SK-N-SH treated with all-trans-retinoic acid at 6 μM for 48 hours (cell line): ENCODE results near the gene DIAPH3.

ENCODE experiments used
- ATAC-seq: fragments of 200-7000 bp; cut with Tn5 transposase; 3 replicates; pipeline ENCODE4 v1.9.1; 2020; ENCODE audit warnings: mild to moderate bottlenecking, moderate library complexity
- ARNTL ChIP-seq: fragments of 450-650 bp; formaldehyde crosslinking; IDR thresholded peaks from 2 replicates; pipeline ENCODE4 v1.5.0; 2020; ENCODE audit warnings: low read depth, mild to moderate bottlenecking, moderate library complexity, borderline replicate concordance
- BACH2 ChIP-seq: fragments of 250-450 bp; sonication (Bioruptor Pico); IDR thresholded peaks from 2 replicates; pipeline ENCODE4 v1.9.0; 2021; ENCODE audit warnings: mild to moderate bottlenecking, borderline replicate concordance
- ESRRG ChIP-seq: fragments of 250-450 bp; sonication (Bioruptor Pico); IDR thresholded peaks from 2 replicates; pipeline ENCODE4 v1.6.1; 2021; ENCODE audit warnings: mild to moderate bottlenecking
- GLIS3 ChIP-seq: fragments of 250-450 bp; sonication (Bioruptor Pico); IDR thresholded peaks from 2 replicates; pipeline ENCODE4 v1.5.0; 2020; ENCODE audit warnings: mild to moderate bottlenecking, moderate library complexity
- ISL1 ChIP-seq: fragments of 250-450 bp; sonication (Bioruptor Pico); IDR thresholded peaks from 2 replicates; pipeline ENCODE4 v2.1.2; 2022; ENCODE audit warnings: mild to moderate bottlenecking, moderate library complexity
- OSR1 ChIP-seq: fragments of 250-450 bp; sonication (Bioruptor Pico); IDR thresholded peaks from 2 replicates; pipeline ENCODE4 v1.8.0; 2022; ENCODE audit warnings: moderate library complexity, mild to moderate bottlenecking, inconsistent platforms
- RARB ChIP-seq: fragments of 250-450 bp; sonication (Bioruptor Pico); IDR thresholded peaks from 2 replicates; pipeline ENCODE4 v1.8.0; 2021; ENCODE audit warnings: mild to moderate bottlenecking, moderate library complexity
- SNAI2 ChIP-seq: fragments of 250-450 bp; sonication (Bioruptor Pico); IDR thresholded peaks from 2 replicates; pipeline ENCODE4 v1.5.0; 2020; ENCODE audit warnings: mild to moderate bottlenecking, moderate library complexity
- TCF4 ChIP-seq: fragments of 250-450 bp; sonication (Bioruptor Pico); IDR thresholded peaks from 2 replicates; pipeline ENCODE4 v1.8.0; 2021; ENCODE audit warnings: mild to moderate bottlenecking, moderate library complexity, borderline replicate concordance
- TOX ChIP-seq: fragments of 250-450 bp; sonication (Bioruptor Pico); IDR thresholded peaks from 2 replicates; pipeline ENCODE4 v1.8.0; 2021; ENCODE audit warnings: mild to moderate bottlenecking, moderate library complexity, borderline replicate concordance
- ZFP3 ChIP-seq: fragments of 250-450 bp; sonication (Bioruptor Pico); IDR thresholded peaks from 2 replicates; pipeline ENCODE4 v1.5.0; 2020; ENCODE audit warnings: mild to moderate bottlenecking, moderate library complexity
- ZFP30 ChIP-seq: fragments of 450-650 bp; formaldehyde crosslinking; IDR thresholded peaks from 2 replicates; pipeline ENCODE4 v1.5.0; 2022; ENCODE audit warnings: mild to moderate bottlenecking, moderate library complexity
- ZNF565 ChIP-seq: fragments of 450-650 bp; formaldehyde crosslinking; conservative IDR thresholded peaks from 2 replicates; pipeline ENCODE4 v1.5.0; 2020; ENCODE audit warnings: low read depth, mild to moderate bottlenecking, moderate library complexity
- ZNF70 ChIP-seq: fragments of 450-650 bp; formaldehyde crosslinking; IDR thresholded peaks from 2 replicates; pipeline ENCODE4 v1.5.0; 2020; ENCODE audit warnings: mild to moderate bottlenecking, moderate library complexity
- ZNF8 ChIP-seq: fragments of 450-650 bp; formaldehyde crosslinking; IDR thresholded peaks from 2 replicates; pipeline ENCODE4 v1.5.0; 2020; ENCODE audit warnings: mild to moderate bottlenecking, moderate library complexity
- TF ChIP-seq, protein P1 (sequence below): fragments of 250-450 bp; sonication (Bioruptor Pico); IDR thresholded peaks from 2 replicates; pipeline ENCODE4 v1.8.0; 2020; ENCODE audit warnings: mild to moderate bottlenecking, moderate library complexity, borderline replicate concordance
- TF ChIP-seq, protein P2 (sequence below): fragments of 250-450 bp; sonication (Bioruptor Pico); IDR thresholded peaks from 2 replicates; pipeline ENCODE4 v1.5.0; 2020; ENCODE audit warnings: mild to moderate bottlenecking, moderate library complexity
- TF ChIP-seq, protein P3 (sequence below): fragments of 250-450 bp; sonication (Bioruptor Pico); IDR thresholded peaks from 2 replicates; pipeline ENCODE4 v1.5.1; 2020; ENCODE audit warnings: low read depth, mild to moderate bottlenecking, moderate library complexity
- TF ChIP-seq, protein P4 (sequence below): fragments of 250-450 bp; sonication (Bioruptor Pico); IDR thresholded peaks from 2 replicates; pipeline ENCODE4 v1.8.0; 2021; ENCODE audit warnings: low read depth, mild to moderate bottlenecking, moderate library complexity, borderline replicate concordance

DIAPH3 gene

DNA sequence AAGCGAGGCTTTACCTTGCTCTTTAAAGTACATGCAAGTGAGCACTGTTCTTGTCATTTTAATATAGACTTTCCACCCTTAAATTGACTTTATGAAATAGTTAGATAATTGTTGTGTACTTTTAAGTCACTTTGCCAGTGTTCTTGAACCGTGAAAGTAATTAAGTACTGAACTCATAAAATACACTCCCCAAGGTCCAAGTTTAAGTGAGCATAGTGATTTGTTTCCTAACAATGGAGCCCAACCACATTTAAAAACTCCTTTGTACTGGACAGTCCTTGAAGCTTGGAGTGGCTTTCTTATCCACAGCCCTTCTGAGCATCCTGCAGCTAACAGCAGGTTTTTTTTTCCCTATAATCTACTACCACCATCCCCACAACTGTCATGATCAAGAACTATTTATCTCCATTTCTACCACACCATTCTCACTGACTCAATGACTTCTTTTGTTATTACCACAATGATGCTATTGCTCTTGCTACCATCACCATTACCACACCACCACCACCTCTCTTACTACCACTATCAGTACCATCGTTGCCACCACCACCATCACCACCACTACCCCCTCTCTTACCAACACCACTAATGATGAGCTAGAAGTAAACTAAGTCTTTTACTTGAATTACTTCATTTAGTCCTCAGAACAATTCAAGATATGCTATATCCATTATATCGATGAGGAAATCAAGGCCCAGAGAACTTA, 452.6 kb downstream of the DIAPH3 start:
- no peak for ATAC-seq
- TF ChIP-seq TOX (CRISPR knock-in tag) (no peak), ARNTL (CRISPR knock-in tag) (no peak), GLIS3 (CRISPR knock-in tag) (no peak), ZFP30 (CRISPR knock-in tag) (no peak), ZNF70 (CRISPR knock-in tag) (no peak), BACH2 (no peak), OSR1 (CRISPR knock-in tag) (no peak), ESRRG (no peak), ZNF565 (no peak), ZNF8 (CRISPR knock-in tag) (no peak), RARB (CRISPR knock-in tag) (no peak)
- TF ChIP-seq, protein P1, sequence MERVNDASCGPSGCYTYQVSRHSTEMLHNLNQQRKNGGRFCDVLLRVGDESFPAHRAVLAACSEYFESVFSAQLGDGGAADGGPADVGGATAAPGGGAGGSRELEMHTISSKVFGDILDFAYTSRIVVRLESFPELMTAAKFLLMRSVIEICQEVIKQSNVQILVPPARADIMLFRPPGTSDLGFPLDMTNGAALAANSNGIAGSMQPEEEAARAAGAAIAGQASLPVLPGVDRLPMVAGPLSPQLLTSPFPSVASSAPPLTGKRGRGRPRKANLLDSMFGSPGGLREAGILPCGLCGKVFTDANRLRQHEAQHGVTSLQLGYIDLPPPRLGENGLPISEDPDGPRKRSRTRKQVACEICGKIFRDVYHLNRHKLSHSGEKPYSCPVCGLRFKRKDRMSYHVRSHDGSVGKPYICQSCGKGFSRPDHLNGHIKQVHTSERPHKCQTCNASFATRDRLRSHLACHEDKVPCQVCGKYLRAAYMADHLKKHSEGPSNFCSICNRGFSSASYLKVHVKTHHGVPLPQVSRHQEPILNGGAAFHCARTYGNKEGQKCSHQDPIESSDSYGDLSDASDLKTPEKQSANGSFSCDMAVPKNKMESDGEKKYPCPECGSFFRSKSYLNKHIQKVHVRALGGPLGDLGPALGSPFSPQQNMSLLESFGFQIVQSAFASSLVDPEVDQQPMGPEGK (CRISPR knock-in tag): no peak
- TF ChIP-seq, all 23 proteins: peak for 0

DNA sequence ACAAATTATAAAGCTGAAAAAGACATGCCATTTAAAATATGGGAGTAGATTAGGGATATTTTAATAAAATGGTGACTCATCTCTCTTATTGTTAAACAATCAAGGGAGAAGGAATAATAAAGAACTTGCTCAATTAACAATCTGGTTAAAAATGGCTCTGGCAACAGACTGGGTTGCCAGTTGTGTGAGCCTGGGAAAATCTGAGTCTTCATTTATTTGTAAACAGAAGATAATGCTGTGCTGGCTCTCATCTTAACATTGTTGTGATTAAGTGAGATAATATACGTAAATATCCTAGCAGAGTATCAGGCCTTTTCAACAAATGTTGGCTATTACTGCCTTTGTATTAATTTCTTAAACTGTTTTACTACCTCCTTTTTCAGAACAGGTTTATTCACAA, 453.3 kb downstream of the DIAPH3 start:
- TF ChIP-seq TCF4: no peak
- no peak for TF ChIP-seq GLIS3 (CRISPR knock-in tag)
- no peak for TF ChIP-seq BACH2
- no peak for TF ChIP-seq RARB (CRISPR knock-in tag)
- TF ChIP-seq, protein P2, sequence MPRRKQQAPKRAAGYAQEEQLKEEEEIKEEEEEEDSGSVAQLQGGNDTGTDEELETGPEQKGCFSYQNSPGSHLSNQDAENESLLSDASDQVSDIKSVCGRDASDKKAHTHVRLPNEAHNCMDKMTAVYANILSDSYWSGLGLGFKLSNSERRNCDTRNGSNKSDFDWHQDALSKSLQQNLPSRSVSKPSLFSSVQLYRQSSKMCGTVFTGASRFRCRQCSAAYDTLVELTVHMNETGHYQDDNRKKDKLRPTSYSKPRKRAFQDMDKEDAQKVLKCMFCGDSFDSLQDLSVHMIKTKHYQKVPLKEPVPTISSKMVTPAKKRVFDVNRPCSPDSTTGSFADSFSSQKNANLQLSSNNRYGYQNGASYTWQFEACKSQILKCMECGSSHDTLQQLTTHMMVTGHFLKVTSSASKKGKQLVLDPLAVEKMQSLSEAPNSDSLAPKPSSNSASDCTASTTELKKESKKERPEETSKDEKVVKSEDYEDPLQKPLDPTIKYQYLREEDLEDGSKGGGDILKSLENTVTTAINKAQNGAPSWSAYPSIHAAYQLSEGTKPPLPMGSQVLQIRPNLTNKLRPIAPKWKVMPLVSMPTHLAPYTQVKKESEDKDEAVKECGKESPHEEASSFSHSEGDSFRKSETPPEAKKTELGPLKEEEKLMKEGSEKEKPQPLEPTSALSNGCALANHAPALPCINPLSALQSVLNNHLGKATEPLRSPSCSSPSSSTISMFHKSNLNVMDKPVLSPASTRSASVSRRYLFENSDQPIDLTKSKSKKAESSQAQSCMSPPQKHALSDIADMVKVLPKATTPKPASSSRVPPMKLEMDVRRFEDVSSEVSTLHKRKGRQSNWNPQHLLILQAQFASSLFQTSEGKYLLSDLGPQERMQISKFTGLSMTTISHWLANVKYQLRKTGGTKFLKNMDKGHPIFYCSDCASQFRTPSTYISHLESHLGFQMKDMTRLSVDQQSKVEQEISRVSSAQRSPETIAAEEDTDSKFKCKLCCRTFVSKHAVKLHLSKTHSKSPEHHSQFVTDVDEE (CRISPR knock-in tag): no peak
- TF ChIP-seq, protein P1 (CRISPR knock-in tag): no peak
- no peak for TF ChIP-seq SNAI2 (CRISPR knock-in tag)
- no peak for TF ChIP-seq ZNF8 (CRISPR knock-in tag)
- TF ChIP-seq ZNF565: no peak
- TF ChIP-seq ZFP3 (CRISPR knock-in tag): no peak
- TF ChIP-seq, protein P3, sequence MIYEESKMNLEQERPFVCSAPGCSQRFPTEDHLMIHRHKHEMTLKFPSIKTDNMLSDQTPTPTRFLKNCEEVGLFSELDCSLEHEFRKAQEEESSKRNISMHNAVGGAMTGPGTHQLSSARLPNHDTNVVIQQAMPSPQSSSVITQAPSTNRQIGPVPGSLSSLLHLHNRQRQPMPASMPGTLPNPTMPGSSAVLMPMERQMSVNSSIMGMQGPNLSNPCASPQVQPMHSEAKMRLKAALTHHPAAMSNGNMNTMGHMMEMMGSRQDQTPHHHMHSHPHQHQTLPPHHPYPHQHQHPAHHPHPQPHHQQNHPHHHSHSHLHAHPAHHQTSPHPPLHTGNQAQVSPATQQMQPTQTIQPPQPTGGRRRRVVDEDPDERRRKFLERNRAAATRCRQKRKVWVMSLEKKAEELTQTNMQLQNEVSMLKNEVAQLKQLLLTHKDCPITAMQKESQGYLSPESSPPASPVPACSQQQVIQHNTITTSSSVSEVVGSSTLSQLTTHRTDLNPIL: no peak
- TF ChIP-seq, protein P4, sequence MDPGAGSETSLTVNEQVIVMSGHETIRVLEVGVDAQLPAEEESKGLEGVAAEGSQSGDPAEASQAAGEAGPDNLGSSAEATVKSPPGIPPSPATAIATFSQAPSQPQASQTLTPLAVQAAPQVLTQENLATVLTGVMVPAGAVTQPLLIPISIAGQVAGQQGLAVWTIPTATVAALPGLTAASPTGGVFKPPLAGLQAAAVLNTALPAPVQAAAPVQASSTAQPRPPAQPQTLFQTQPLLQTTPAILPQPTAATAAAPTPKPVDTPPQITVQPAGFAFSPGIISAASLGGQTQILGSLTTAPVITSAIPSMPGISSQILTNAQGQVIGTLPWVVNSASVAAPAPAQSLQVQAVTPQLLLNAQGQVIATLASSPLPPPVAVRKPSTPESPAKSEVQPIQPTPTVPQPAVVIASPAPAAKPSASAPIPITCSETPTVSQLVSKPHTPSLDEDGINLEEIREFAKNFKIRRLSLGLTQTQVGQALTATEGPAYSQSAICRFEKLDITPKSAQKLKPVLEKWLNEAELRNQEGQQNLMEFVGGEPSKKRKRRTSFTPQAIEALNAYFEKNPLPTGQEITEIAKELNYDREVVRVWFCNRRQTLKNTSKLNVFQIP (CRISPR knock-in tag): no peak
- TF ChIP-seq ARNTL (CRISPR knock-in tag): no peak
- no peak for ATAC-seq

DNA sequence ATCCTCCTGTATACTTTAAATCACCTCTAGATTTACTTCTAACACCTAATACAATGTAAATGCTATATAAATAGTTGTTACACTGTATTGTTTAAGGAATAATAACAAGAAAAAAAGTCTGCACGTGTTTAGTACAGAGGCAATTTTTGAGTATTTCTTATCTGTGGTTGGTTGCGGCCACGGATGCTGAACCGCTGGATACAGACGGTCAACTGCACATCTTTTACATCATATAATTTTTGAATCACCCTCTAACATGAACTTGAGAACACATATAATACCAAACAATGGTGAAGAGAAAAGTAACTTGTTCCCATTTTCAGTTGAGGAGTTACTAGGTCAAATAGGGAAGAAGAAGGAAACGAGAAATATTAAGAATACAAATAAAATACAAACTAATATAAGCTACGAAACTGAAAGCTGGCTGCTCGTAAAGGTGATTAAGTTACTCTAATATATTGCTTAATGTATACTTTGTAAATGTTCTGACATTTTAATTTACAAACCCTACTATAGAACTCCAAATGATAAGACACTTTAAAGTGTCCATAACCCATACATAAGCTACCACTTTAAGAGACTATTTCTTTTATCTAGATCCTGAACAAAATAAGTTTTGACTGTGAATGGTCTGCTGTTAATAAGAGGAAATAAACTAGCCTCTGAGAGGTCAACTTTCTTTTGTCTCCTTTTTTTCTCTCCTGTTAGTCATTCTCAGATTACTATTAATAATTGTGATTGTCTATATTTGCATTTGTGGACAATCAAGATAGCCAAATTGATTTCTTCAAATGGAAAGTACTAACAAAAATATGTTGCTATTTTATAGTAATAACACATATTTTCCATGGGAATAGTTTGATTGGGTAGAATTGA, 457.4 kb downstream of the DIAPH3 start:
- ATAC-seq: no peak
- no peak for TF ChIP-seq TCF4
- TF ChIP-seq, protein P4 (CRISPR knock-in tag): no peak
- TF ChIP-seq TOX (CRISPR knock-in tag): no peak
- TF ChIP-seq ZNF8 (CRISPR knock-in tag): no peak
- no peak for TF ChIP-seq ARNTL (CRISPR knock-in tag)
- TF ChIP-seq, protein P1 (CRISPR knock-in tag): no peak
- no peak for TF ChIP-seq BACH2
- TF ChIP-seq, protein P3: no peak
- TF ChIP-seq ISL1 (CRISPR knock-in tag): no peak
